HepG2 (cell line): ENCODE measurements around the gene EIF4A3. TPM values are rescaled to one million over a fixed set of nuclear protein-coding genes. Genes with fewer than 3 reads are reported as not detected.

Source experiments
- DNMT1 ChIP-seq: sonication (generic); formaldehyde crosslinking; IDR thresholded peaks from 2 replicates; pipeline ENCODE4 v1.5.1; 2020; ENCODE audit warnings: mild to moderate bottlenecking, missing genetic modification reagents
- DPF2 ChIP-seq: sonication (generic); formaldehyde crosslinking; IDR thresholded peaks from 2 replicates; pipeline ENCODE4 v1.4.0; 2020; ENCODE audit warnings: mild to moderate bottlenecking, low read depth, missing genetic modification reagents, borderline replicate concordance
- FOXC1 ChIP-seq: sonication (generic); formaldehyde crosslinking; IDR thresholded peaks from 2 replicates; pipeline ENCODE4 v1.8.0; 2022; ENCODE audit warnings: mild to moderate bottlenecking, missing genetic modification reagents, borderline replicate concordance
- NR2F6 ChIP-seq, 2 experiments: IDR thresholded peaks; 2 replicates each; pipeline ENCODE4 v1.6.1; 2016; ENCODE audit warnings: antibody characterized with exemption in 1 of 2, mild to moderate bottlenecking in 1 of 2
- RNF2 ChIP-seq: fragments of 450-650 bp; conservative IDR thresholded peaks from 2 replicates; pipeline ENCODE4 v1.6.1; 2016; ENCODE audit warnings: low read depth
- SOX13 ChIP-seq, 3 experiments: fragments of 450-650 bp in 1 of 3; sonication (generic) in 1 of 3; formaldehyde crosslinking in 1 of 3; IDR thresholded peaks in 2 of 3; conservative IDR thresholded peaks in 1 of 3; 2 replicates each; pipeline versions ENCODE4 v1.5.0 to v1.6.1; 2016 to 2020; ENCODE audit warnings: antibody characterized with exemption in 1 of 3, mild to moderate bottlenecking in 1 of 3, missing compliant biosample characterization in 1 of 3, missing genetic modification reagents in 1 of 3, moderate library complexity in 1 of 3
- ZBTB3 ChIP-seq: sonication (generic); formaldehyde crosslinking; IDR thresholded peaks from 2 replicates; pipeline ENCODE4 v1.4.0; 2020; ENCODE audit warnings: low read depth, mild to moderate bottlenecking, moderate library complexity, missing genetic modification reagents, borderline replicate concordance
- ZEB1 ChIP-seq: IDR thresholded peaks from 2 replicates; pipeline ENCODE4 v1.6.1; 2012; ENCODE audit warnings: mild to moderate bottlenecking, low read depth, inconsistent platforms; ENCODE audit not compliant: insufficient replicate concordance
- ZIK1 ChIP-seq: sonication (generic); formaldehyde crosslinking; IDR thresholded peaks from 2 replicates; pipeline ENCODE4 v1.5.0; 2020; ENCODE audit warnings: mild to moderate bottlenecking, low read depth, missing genetic modification reagents, borderline replicate concordance
- ZNF10 ChIP-seq: sonication (generic); formaldehyde crosslinking; IDR thresholded peaks from 2 replicates; pipeline ENCODE4 v1.4.0; 2020; ENCODE audit warnings: mild to moderate bottlenecking, low read depth, missing genetic modification reagents, borderline replicate concordance
- ZNF326 ChIP-seq: sonication (generic); formaldehyde crosslinking; IDR thresholded peaks from 2 replicates; pipeline ENCODE4 v1.4.0; 2020; ENCODE audit warnings: missing genetic modification reagents, borderline replicate concordance
- ZNF350 ChIP-seq: sonication (generic); formaldehyde crosslinking; IDR thresholded peaks from 2 replicates; pipeline ENCODE4 v1.4.0; 2020; ENCODE audit warnings: mild to moderate bottlenecking, low read depth, missing genetic modification reagents, borderline replicate concordance
- ZNF431 ChIP-seq: sonication (generic); formaldehyde crosslinking; IDR thresholded peaks from 2 replicates; pipeline ENCODE4 v1.9.0; 2022; ENCODE audit warnings: missing genetic modification reagents, low read depth, mild to moderate bottlenecking, borderline replicate concordance
- ZNF543 ChIP-seq: sonication (generic); formaldehyde crosslinking; IDR thresholded peaks from 2 replicates; pipeline ENCODE4 v1.4.0; 2020; ENCODE audit warnings: mild to moderate bottlenecking, missing genetic modification reagents
- polyA plus RNA-seq, 8 experiments: library from polyadenylated mRNA; depleted of rRNA in 3 of 8; stranded (reverse) in 7 of 8; unstranded in 1 of 8; fragments of >200 nt; fragmentation: Illumina TruSeq in 4 of 8; extraction: Trizol in 4 of 8; gene quantifications; 2 replicates each; pipeline versions ENCODE4 v1.2.1 to v1.2.3, GENCODE V29; 2011 to 2016; ENCODE audit warnings: low read depth in 4 of 8, missing spikeins in 1 of 8, mixed read lengths in 1 of 8; ENCODE audit not compliant: insufficient read depth in 1 of 8
- total RNA-seq, 5 experiments: library from RNA; depleted of rRNA; stranded (reverse); fragments of >200 nt; fragmentation: Illumina TruSeq; extraction: Trizol; gene quantifications; 2 replicates each; pipeline ENCODE4 v1.2.3, GENCODE V29; 2016; ENCODE audit warnings: low read depth in 1 of 5
- TF ChIP-seq, protein P1 (sequence below), 2 experiments: IDR thresholded peaks; 2 replicates each; pipeline ENCODE4 v1.6.1; 2011 to 2012; ENCODE audit warnings: low read length in 2 of 2, borderline replicate concordance in 1 of 2, low read depth in 1 of 2, mild to moderate bottlenecking in 1 of 2, moderate library complexity in 1 of 2
- TF ChIP-seq, protein P2 (sequence below): sonication (generic); formaldehyde crosslinking; IDR thresholded peaks from 2 replicates; pipeline ENCODE4 v1.4.0; 2020; ENCODE audit warnings: missing genetic modification reagents, borderline replicate concordance
- TF ChIP-seq, protein P3 (sequence below): sonication (generic); formaldehyde crosslinking; IDR thresholded peaks from 2 replicates; pipeline ENCODE4 v1.4.0; 2020; ENCODE audit warnings: missing genetic modification reagents
- TF ChIP-seq, protein P4 (sequence below): IDR thresholded peaks from 2 replicates; pipeline ENCODE4 v1.6.1; 2012; ENCODE audit warnings: inconsistent platforms
- TF ChIP-seq, protein P5 (sequence below): sonication (generic); formaldehyde crosslinking; IDR thresholded peaks from 2 replicates; pipeline ENCODE4 v1.4.0; 2020; ENCODE audit warnings: mild to moderate bottlenecking, low read depth, missing genetic modification reagents

EIF4A3 gene
- total and polyA plus RNA-seq, 2 of the 13 experiments (the other 11 are each of a cell fraction or from before 2014, with no cell fraction given), result 145 to 187 TPM

DNA sequence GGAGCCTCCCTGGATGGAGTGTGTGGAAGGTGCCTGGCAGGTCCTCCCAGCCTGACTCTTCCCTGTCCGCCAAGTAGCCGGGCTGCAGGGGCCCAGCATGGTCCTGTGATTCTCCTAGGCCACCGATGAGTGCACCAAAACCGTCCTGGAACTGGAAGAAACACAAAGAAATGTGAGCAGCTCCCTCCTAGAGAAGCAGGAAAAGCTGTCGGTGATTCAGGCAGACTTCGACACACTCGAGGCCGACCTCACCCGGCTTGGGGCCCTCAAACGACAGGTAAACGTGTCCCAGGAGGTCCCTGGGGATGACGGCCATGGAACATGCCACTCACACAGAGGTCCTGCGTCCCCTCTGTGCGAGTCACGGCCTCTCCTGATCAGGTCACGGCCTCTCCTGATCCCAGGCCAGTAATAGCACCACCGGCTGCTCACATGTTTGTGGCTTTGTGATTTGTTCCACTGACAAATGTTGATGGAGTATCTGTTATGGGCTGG, 49.8 kb downstream of the EIF4A3 start (continued):
- TF ChIP-seq, protein P1, sequence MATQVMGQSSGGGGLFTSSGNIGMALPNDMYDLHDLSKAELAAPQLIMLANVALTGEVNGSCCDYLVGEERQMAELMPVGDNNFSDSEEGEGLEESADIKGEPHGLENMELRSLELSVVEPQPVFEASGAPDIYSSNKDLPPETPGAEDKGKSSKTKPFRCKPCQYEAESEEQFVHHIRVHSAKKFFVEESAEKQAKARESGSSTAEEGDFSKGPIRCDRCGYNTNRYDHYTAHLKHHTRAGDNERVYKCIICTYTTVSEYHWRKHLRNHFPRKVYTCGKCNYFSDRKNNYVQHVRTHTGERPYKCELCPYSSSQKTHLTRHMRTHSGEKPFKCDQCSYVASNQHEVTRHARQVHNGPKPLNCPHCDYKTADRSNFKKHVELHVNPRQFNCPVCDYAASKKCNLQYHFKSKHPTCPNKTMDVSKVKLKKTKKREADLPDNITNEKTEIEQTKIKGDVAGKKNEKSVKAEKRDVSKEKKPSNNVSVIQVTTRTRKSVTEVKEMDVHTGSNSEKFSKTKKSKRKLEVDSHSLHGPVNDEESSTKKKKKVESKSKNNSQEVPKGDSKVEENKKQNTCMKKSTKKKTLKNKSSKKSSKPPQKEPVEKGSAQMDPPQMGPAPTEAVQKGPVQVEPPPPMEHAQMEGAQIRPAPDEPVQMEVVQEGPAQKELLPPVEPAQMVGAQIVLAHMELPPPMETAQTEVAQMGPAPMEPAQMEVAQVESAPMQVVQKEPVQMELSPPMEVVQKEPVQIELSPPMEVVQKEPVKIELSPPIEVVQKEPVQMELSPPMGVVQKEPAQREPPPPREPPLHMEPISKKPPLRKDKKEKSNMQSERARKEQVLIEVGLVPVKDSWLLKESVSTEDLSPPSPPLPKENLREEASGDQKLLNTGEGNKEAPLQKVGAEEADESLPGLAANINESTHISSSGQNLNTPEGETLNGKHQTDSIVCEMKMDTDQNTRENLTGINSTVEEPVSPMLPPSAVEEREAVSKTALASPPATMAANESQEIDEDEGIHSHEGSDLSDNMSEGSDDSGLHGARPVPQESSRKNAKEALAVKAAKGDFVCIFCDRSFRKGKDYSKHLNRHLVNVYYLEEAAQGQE (IDR thresholded peaks at IDR 0.05; ENCODE audit: borderline replicate concordance in 1 of 2, low read depth in 1 of 2, low read length in 2 of 2), result no peak
- TF ChIP-seq, protein P2, sequence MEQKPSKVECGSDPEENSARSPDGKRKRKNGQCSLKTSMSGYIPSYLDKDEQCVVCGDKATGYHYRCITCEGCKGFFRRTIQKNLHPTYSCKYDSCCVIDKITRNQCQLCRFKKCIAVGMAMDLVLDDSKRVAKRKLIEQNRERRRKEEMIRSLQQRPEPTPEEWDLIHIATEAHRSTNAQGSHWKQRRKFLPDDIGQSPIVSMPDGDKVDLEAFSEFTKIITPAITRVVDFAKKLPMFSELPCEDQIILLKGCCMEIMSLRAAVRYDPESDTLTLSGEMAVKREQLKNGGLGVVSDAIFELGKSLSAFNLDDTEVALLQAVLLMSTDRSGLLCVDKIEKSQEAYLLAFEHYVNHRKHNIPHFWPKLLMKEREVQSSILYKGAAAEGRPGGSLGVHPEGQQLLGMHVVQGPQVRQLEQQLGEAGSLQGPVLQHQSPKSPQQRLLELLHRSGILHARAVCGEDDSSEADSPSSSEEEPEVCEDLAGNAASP (CRISPR knock-in tag), result no peak
- TF ChIP-seq ZIK1 (CRISPR knock-in tag) (no peak), ZBTB3 (no peak), ZNF10 (CRISPR knock-in tag) (no peak), FOXC1 (no peak), ZNF543 (CRISPR knock-in tag) (no peak), ZEB1 (no peak), ZNF350 (no peak), ZNF431 (CRISPR knock-in tag) (peak; percentile 59; the same call in 1 of the 2 replicates), NR2F6 (IDR thresholded peaks at IDR 0.05) (no peak), NR2F6 (CRISPR knock-in tag; IDR thresholded peaks at IDR 0.05) (0 out of 2 replicates have a peak, but pooled peaks have one; percentile 16), DPF2 (CRISPR knock-in tag) (no peak), DNMT1 (no peak), SOX13 (IDR thresholded peaks at IDR 0.05) (no peak), SOX13 (CRISPR knock-in tag; conservative IDR thresholded peaks at IDR 0.05 in 1 of 2, IDR thresholded peaks at IDR 0.05 in 1 of 2) (no peak), RNF2 (peak; percentile 77), ZNF326 (CRISPR knock-in tag) (no peak)
- TF ChIP-seq, protein P3, sequence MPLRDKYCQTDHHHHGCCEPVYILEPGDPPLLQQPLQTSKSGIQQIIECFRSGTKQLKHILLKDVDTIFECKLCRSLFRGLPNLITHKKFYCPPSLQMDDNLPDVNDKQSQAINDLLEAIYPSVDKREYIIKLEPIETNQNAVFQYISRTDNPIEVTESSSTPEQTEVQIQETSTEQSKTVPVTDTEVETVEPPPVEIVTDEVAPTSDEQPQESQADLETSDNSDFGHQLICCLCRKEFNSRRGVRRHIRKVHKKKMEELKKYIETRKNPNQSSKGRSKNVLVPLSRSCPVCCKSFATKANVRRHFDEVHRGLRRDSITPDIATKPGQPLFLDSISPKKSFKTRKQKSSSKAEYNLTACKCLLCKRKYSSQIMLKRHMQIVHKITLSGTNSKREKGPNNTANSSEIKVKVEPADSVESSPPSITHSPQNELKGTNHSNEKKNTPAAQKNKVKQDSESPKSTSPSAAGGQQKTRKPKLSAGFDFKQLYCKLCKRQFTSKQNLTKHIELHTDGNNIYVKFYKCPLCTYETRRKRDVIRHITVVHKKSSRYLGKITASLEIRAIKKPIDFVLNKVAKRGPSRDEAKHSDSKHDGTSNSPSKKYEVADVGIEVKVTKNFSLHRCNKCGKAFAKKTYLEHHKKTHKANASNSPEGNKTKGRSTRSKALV (CRISPR knock-in tag), result no peak
- TF ChIP-seq, protein P4, sequence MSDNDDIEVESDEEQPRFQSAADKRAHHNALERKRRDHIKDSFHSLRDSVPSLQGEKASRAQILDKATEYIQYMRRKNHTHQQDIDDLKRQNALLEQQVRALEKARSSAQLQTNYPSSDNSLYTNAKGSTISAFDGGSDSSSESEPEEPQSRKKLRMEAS, result no peak
- TF ChIP-seq, protein P5, sequence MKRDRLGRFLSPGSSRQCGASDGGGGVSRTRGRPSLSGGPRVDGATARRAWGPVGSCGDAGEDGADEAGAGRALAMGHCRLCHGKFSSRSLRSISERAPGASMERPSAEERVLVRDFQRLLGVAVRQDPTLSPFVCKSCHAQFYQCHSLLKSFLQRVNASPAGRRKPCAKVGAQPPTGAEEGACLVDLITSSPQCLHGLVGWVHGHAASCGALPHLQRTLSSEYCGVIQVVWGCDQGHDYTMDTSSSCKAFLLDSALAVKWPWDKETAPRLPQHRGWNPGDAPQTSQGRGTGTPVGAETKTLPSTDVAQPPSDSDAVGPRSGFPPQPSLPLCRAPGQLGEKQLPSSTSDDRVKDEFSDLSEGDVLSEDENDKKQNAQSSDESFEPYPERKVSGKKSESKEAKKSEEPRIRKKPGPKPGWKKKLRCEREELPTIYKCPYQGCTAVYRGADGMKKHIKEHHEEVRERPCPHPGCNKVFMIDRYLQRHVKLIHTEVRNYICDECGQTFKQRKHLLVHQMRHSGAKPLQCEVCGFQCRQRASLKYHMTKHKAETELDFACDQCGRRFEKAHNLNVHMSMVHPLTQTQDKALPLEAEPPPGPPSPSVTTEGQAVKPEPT (CRISPR knock-in tag), result 0 out of 2 replicates have a peak, but pooled peaks have one; percentile 35
